OCI-LY1 (cell line): ENCODE data around the gene PPEF2.

Experiments used
- CTCF ChIP-seq: fragments of 200-600 bp; sonication (generic), shearing (Covaris generic); IDR thresholded peaks from 2 replicates; pipeline ENCODE4 v1.5.1; 2017; ENCODE audit warnings: mild to moderate bottlenecking, antibody characterized with exemption, low read length, moderate library complexity, mixed read lengths
- EZH2 ChIP-seq: fragments of 200-600 bp; sonication (generic), shearing (Covaris generic); IDR thresholded peaks from 2 replicates; pipeline ENCODE4 v1.8.0; 2017; ENCODE audit warnings: borderline replicate concordance, mixed run types, mild to moderate bottlenecking, antibody characterized with exemption, low read length, moderate library complexity, mixed read lengths

GRCh38 chr4:75845992-75846391 is 56.3 kb downstream of the PPEF2 start:
- no peak for TF ChIP-seq CTCF
- no peak for TF ChIP-seq EZH2
